Kidney tubule cell (primary cell): ENCODE results near the gene SPRTN.

Source experiments
- DNase-seq: peaks from one replicate; pipeline ENCODE4 v3.0.0-alpha.2; 2018; ENCODE audit warnings: low spot score

SPRTN gene

GRCh38 chr1:231376875-231377549 lies 38.9 kb downstream of the SPRTN start:
- peak; percentile 87 for DNase-seq

- no peak for DNase-seq
Observed at GRCh38 chr1:231381729-231382128, 43.6 kb downstream of the SPRTN start.

- no peak for DNase-seq
Observed at GRCh38 chr1:231382426-231382825, 44.3 kb downstream of the SPRTN start.

- peak; percentile 65 for DNase-seq
Observed at GRCh38 chr1:231383159-231383860, 45.2 kb downstream of the SPRTN start.

GRCh38 chr1:231384696-231385415 lies 46.8 kb downstream of the SPRTN start:
- no peak for DNase-seq

- peak; percentile 92 for DNase-seq
Observed at GRCh38 chr1:231385416-231385748, 47.3 kb downstream of the SPRTN start.

GRCh38 chr1:231386466-231386865 lies 48.4 kb downstream of the SPRTN start:
- DNase-seq, result no peak

- peak; percentile 56 for DNase-seq
Observed at GRCh38 chr1:231387770-231388669, 49.9 kb downstream of the SPRTN start.

- DNase-seq, result peak; percentile 64
Observed at GRCh38 chr1:231390071-231390470, 52.0 kb downstream of the SPRTN start.

- DNase-seq, result no peak
Observed at GRCh38 chr1:231392389-231393131, 54.5 kb downstream of the SPRTN start.

GRCh38 chr1:231393668-231394067 lies 55.6 kb downstream of the SPRTN start:
- DNase-seq, result peak; percentile 79

GRCh38 chr1:231395076-231395997 lies 57.2 kb downstream of the SPRTN start:
- DNase-seq, result peak; percentile 94

GRCh38 chr1:231395998-231396390 lies 57.9 kb downstream of the SPRTN start:
- DNase-seq, result no peak

- no peak for DNase-seq
Observed at GRCh38 chr1:231396643-231397042, 58.5 kb downstream of the SPRTN start.

- no peak for DNase-seq
Observed at GRCh38 chr1:231397886-231398671, 60.0 kb downstream of the SPRTN start.

- DNase-seq, result no peak
Observed at GRCh38 chr1:231401478-231401877, 63.4 kb downstream of the SPRTN start.

- DNase-seq, result no peak
Observed at GRCh38 chr1:231404318-231404717, 66.2 kb downstream of the SPRTN start.
